ENCODE data around the gene BTC.
"Not testable (repeated sequence)": the region's sequence is repeated elsewhere in the genome, so short reads cannot be mapped to it uniquely, and the experiment has no call there.

BTC gene

DNA sequence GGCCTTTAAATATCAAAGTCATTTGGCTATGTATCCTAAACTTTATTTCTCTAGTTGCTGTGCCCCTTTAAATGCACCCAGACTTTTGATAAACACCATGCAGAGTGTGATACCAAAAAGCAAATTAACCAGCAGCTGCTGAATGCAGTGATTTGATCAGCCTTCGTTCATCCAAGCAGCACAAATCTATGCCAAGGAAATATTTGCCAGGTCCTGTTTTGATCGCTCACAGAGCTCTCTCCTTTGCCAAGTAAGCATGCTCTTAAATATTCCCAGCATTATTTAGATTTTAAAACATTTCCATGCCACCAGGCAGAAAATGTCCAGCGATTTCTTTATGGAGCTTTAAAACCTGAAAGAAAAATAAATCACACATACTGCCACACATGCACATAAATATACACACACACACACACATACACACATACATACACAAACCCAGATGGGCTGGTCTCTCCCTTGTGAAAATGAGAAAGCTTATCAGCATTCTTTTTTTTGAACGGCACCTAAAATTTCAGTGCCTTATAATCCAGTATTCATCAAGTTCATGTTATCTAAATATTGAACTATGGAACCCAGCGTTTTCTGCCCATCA, 35.7 kb downstream of the BTC start:
- no peak for DNase-seq (ENCODE audit: low read depth in 2 of 2)

DNA sequence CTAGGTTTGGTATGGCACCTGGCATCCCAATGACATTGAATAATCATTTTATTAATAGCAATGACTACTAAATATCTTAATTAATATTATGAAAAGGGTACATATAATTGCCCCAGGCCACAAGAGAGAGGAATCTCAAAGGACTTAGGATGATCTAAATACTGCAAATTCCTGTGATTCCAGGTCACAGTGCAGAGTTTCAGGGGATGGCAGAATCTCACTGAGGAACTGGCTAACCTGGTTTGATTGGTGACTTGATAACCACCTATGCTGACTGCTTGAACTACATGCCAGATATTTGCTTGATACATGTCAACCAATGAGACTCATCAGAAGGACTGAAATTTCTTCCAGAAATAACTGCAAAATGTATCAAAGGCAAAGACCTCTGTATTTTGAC, 37.2 kb downstream of the BTC start:
- no peak for DNase-seq (ENCODE audit: low read depth in 2 of 2)

DNA sequence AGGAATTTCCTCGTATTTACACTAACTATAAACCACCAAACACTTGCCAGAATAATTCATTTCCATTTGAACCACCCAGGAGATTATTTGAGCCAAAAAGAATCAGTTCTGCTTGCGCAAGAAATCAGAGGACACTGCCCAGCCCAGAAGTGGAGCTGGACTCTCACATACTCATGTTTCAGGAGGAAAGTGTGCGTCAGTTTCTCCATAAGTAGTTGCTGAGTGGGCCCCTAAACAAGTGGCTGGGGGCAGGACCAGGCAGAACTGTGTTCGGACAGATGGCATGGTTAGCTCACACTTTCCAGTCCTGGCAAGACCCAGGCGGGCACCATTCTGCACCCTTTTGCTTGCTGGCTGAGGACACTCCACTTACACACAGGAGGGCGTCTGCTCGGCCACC, 38.8 kb downstream of the BTC start:
- DNase-seq (ENCODE audit: low read depth in 2 of 2), result no peak

DNA sequence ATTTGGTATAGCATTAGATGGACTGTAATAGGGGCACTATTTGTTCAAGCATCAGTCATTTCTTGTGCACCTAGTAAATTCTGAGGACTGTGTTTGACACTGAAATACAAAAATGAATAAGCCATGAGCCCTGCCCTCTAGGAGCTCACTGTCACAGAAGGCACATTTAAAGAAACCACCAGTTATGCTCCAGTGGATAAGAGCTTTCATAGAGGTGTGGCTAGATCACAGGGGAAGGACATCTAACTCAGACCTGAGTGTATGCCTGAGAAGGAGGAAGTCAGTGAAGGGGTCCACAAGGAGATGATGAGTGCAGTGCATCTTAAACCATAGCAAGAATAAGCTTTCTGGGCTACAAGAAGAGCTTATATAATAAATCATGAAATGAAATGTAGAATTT, 40.1 kb downstream of the BTC start:
- DNase-seq (ENCODE audit: low read depth in 2 of 2), result no peak

DNA sequence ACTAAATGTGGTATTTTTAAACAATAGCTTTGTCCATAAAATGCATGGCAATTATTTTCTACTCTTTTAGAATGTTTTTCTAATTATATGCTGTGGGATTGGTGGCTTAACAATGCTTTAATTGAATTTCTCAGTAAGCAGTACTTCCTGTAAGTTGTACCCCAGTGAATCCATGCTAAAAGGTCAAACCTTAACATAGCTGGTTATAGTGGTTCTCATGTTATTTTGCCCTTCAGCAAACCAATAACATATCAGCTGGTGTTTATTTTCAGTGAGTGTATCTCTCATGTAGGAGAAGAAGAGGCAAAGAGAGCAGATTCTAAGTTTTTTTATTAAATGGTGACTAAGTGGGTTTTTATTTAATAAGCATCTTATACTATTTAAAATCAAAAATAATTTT, 41.5 kb downstream of the BTC start:
- DNase-seq (ENCODE audit: low read depth in 2 of 2), result no peak

DNA sequence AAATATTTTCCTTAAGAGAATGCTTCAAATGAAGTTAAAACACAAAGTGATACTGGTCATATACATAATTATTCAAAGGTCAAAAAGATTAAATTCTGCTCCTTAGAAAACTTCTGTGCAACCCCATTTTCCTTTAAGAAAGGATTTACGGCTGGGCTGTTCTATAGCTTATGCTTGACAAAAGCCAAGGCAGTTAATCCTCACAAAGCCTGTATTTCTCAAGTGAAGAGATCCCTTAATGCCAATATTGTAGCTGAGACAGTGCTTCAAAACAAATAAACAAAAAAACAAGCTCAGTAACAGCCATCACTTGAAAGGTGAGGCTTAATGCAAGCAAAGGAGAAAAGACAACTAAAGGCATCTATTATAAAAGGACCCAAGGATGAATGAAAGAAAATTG, 42.5 kb downstream of the BTC start:
- DNase-seq (ENCODE audit: low read depth in 2 of 2), result no peak

DNA sequence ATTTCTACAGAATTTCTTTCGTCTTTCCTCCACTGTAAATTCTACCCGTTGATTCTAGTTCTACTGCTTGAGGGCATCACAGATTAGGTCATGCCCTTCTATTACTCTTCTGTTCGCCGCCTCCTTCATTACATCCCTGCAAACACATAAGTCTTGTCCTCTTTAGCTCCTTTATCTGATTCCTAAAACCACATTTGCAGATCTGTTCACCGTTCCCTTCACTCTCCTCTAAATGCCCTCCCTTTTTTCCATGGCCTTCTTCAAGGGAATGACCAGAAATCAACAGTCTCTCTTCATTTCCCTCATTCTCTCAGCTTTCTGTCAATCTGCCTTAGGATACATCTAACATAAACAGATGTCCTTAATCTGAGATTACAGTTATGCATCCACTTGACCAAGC, 43.1 kb downstream of the BTC start:
- DNase-seq (ENCODE audit: low read depth in 2 of 2), result no peak

DNA sequence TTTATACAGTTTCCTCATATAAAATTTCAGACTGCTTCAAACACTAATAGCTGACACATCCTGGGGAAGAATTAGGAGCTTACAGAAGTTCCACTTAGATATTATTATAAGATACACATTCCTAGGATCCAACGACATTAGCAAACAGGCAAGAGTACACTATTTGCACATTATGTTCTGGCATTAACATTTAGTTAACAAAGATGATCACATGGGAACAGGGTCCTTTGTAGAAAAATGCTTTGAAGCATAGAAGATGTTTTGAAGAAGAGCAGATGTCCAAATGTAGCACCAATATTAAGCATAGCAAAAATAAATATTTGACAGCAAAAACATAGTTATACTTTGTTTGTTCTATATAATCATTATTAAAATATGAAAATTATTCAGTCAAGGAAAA, 52.1 kb downstream of the BTC start:
- DNase-seq (ENCODE audit: low read depth in 2 of 2), result no peak

DNA sequence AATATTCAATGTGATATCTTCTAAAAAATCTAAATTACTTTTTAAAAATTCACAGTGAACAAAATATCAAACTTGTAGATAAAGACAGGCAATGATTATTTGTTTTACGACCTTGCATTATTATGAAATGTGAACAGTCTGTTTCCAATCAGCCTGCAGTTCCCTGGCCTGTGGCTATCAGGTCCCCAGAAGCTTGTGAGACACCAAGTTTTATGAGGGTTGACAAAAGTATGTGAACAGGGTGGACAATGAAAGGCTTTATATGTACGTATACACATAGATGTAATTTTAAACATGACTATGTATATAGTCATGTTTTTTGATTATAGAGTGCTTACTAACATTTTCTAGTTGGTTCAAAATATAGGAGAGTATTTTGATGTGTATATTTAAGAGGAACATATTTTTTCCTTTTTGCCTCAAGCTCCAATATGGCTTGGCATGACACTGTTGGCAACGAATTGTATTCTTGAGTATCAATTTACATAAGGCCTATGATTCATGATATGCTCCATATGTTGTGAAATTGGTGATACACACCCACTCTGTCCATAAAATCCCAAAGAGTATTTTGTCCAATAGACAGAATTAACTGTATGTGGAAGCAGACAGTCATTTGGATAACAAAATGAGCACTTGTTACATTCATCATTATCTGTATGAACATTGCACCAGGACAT, 55.7 kb downstream of the BTC start:
- DNase-seq (ENCODE audit: low read depth in 2 of 2), result peak; percentile 6

DNA sequence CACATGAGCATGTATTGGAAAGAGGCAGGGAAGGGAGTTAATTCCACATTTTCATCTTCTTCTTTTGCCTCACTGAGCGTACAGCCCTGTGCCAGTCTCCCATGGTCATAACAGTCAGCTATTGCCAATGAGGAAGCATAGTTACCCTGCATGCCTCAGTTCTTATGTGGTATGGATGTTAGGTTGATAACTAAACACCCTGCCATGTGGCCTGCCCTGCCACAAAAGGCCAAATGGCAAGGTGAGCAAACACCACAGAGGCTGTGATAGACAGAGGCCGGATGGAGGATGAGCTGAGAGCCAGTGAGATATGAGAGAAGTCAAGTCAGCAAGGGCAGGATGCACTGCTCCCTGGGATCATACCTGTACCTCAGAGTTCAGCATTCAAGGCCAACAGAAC, 59.3 kb downstream of the BTC start:
- DNase-seq (ENCODE audit: low read depth in 2 of 2), result no peak

DNA sequence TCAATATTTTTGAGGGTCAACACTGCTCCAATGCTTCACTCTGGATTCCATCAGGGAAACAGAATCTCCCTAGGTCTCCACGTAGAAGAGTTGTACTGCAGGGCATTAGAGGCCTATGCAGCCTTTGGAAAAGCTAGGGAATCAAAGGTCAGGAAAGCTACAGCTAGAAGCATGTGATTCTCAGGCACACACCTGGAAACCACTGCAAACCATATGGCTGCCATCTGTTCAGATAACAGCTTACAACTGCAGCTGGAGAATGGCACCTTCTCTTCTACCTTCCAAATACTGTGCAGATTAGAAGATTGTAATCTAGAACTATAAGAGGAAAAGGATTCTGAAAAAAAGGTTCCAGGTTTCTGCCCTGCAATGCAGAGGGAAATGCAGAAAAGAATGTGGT, 60.6 kb downstream of the BTC start:
- DNase-seq (ENCODE audit: low read depth in 2 of 2), result no peak

DNA sequence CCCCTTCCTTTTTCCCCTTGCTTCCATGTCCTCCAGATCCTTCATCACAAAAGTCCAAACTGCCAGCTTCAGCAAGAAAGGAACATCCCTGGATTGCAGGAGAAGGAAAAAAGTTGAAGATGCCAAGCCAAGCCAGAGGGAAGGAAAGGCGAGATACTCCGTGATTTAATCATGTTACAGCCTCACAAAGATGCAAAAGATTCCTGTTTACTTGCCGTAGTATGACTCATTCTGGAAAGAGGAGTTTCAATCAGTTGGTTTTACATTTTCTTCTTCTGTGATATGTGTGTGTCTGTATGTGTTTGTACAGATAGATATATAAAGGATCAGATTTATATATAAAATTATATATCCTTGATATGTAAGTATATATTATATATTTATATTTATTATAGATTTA, 69.3 kb downstream of the BTC start:
- no peak for DNase-seq (ENCODE audit: low read depth in 2 of 2)

DNA sequence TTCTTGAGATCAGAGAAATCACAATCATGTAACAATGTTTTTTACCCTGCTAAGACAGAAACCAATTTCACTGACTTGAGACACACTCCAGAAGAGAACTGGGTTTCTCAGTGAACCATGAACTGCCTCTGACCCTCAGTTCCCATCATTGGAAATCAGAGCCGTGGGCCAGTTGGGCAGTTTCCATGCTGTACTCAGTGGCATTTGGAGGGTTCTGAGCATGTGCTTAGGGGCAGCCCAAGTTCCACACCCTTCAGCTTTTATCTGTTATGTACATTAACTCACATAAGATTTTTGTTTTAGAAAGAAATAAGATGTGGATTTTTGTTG, 77.9 kb downstream of the BTC start:
- DNase-seq (ENCODE audit: low read depth in 2 of 2), result no peak

DNA sequence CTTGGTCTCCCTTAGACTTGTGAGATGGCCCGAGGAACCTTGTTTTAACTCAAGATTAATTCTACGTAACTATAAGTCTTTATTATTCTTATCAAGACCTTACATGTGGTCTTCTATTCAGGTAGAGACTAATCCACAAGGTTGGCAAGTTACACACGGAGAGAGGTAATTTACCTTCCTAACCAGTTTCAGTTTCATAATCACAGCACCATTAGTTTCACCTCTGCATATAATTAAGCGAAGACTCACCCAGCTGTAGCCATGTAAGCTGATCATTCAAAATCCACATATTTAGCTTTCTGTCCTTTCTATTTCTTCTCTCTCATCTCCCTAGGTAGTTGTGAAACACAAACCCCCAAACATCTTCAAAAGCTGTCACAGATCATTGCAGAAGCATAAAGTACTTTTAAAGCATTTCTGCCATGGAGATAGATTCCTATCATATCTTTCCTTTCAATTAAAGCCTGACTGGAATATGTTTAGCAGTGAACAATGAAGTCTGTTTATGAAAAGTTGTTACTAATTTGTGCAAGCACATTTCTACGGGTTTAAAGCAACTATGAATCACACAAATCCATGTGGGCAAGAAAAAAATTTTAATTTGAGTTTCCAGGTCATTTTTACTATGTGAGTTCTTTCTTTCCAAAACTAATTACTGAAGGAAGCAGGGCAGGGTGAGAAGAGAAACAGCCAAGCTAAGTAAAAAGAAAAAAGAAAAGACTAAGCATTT, 78.5 kb downstream of the BTC start:
- DNase-seq (ENCODE audit: low read depth in 2 of 2), result no peak

DNA sequence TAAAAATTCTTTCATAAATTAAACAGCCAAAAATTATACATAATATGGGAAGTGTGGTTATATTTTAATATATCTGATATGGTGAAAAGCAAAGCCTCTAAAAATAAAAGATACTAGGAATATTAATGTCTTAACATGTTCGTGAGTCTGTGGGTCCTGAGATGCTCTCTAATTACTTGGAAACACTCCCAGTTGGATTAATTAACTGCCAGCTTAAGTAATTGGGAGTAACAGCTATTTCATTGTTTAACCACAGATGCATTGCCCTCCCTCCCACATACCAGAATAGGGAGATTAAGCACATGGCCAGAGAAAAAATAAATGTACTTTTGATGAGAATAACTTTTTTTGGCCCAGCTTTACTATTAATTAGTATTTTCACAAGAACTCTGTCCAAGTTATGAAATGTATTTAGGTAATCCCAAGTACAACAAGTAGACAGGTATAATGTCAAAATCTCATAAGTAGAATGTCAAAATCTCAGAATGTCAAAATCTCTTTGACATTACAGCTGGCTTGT, 79.7 kb downstream of the BTC start:
- no peak for DNase-seq (ENCODE audit: low read depth in 2 of 2)

DNA sequence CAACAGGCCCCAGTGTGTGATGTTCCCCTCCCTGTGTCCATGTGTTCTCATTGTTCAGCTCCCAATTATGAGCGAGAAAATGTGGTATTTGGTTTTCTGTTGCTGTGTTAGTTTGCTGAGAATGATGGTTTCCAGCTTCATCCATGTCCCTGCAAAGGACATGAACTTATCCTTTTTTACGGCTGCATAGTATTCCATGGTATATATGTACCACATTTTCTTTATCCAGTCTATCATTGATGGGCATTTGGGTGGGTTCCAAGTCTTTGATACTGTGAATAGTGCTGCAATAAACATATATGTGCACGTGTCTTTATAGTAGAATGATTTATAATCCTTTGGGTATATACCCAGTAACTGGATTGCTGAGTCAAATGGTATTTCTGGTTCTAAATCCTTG, 86.2 kb downstream of the BTC start:
- DNase-seq (ENCODE audit: low read depth in 2 of 2), result not testable (repeated sequence)

All from fibroblast of skin of left quadriceps (primary cell).